DOHH2 (cell line): ENCODE results near the gene BLM.

ENCODE experiments used
- H3F3A ChIP-seq: fragments of 200-600 bp; sonication (generic), shearing (Covaris generic); 2 replicates; pipeline ENCODE4 v1.6.0; 2016; ENCODE audit warnings: antibody characterized with exemption, mild to moderate bottlenecking; ENCODE audit not compliant: control insufficient read depth, insufficient read depth
- H3K27ac ChIP-seq: fragments of 200-600 bp; sonication (generic); 2 replicates; pipeline ENCODE4 v1.5.1; 2014; ENCODE audit warnings: low read depth, mild to moderate bottlenecking, low read length, moderate library complexity
- H3K27me3 ChIP-seq: fragments of 200-600 bp; sonication (generic); 2 replicates; pipeline ENCODE4 v1.6.1; 2014; ENCODE audit warnings: mild to moderate bottlenecking, low read length, mixed read lengths; ENCODE audit not compliant: control insufficient read depth
- H3K36me3 ChIP-seq: fragments of 200-600 bp; sonication (generic); 2 replicates; pipeline ENCODE4 v1.6.1; 2014; ENCODE audit warnings: mild to moderate bottlenecking, low read length, moderate library complexity, mixed read lengths; ENCODE audit not compliant: control insufficient read depth
- H3K4me1 ChIP-seq: fragments of 200-600 bp; sonication (generic); 2 replicates; pipeline ENCODE4 v1.6.1; 2014; ENCODE audit warnings: mild to moderate bottlenecking, low read length, mixed read lengths; ENCODE audit not compliant: control insufficient read depth
- H3K4me2 ChIP-seq: fragments of 200-600 bp; sonication (generic); 2 replicates; pipeline ENCODE4 v1.6.0; 2014; ENCODE audit warnings: mild to moderate bottlenecking, low read length, moderate library complexity
- H3K4me3 ChIP-seq: fragments of 200-600 bp; sonication (generic); 2 replicates; pipeline ENCODE4 v1.5.1; 2014; ENCODE audit warnings: mild to moderate bottlenecking, low read length, mixed read lengths
- H3K79me2 ChIP-seq: fragments of 200-600 bp; sonication (generic); 2 replicates; pipeline ENCODE4 v1.6.1; 2014; ENCODE audit warnings: mild to moderate bottlenecking, low read length, mixed read lengths; ENCODE audit not compliant: control insufficient read depth
- H3K9me2 ChIP-seq: fragments of 200-600 bp; sonication (generic); replicated peaks from 2 replicates; pipeline ENCODE4 v1.6.1; 2014; ENCODE audit warnings: mild to moderate bottlenecking, low read length, mixed read lengths; ENCODE audit not compliant: control insufficient read depth
- H3K9me3 ChIP-seq: fragments of 200-600 bp; sonication (generic); 2 replicates; pipeline ENCODE4 v1.6.1; 2014; ENCODE audit warnings: antibody characterized with exemption, low read length, mixed read lengths; ENCODE audit not compliant: control insufficient read depth, insufficient read depth
- H4K20me1 ChIP-seq: fragments of 200-600 bp; sonication (generic); 2 replicates; pipeline ENCODE4 v1.6.0; 2014; ENCODE audit warnings: low read depth, mild to moderate bottlenecking, antibody characterized with exemption, low read length, moderate library complexity; ENCODE audit not compliant: control insufficient read depth, insufficient read depth
- EZH2phosphoT487 ChIP-seq: fragments of 200-600 bp; sonication (generic); IDR thresholded peaks from 2 replicates; pipeline ENCODE4 v1.6.1; 2017; ENCODE audit warnings: borderline replicate concordance, mild to moderate bottlenecking, antibody characterized with exemption, low read length, moderate library complexity, mixed read lengths
- TF ChIP-seq, protein P1 (sequence below): fragments of 200-600 bp; sonication (generic); IDR thresholded peaks from one replicate; pipeline ENCODE4 v1.5.1; 2014; ENCODE audit warnings: antibody characterized with exemption, mild to moderate bottlenecking, low read depth, low read length; ENCODE audit not compliant: poor library complexity, severe bottlenecking

BLM gene

GRCh38 chr15:90860942-90861675 is 144.0 kb downstream of the BLM start:
- Histone ChIP-seq H3K4me1 (peaks cover 13% of the 10 kb centered on the region), H3K27me3 (no peaks in the 10 kb centered on the region), H3K9me2 (no peaks in the 10 kb centered on the region), H3K4me2 (no peak overlapping the region), H3K27ac (no peak overlapping the region), H3K4me3 (no peak overlapping the region), H3K79me2 (no peaks in the 10 kb centered on the region), H3F3A (no peaks in the 10 kb centered on the region; the same call in 1 of the 2 replicates), H3K36me3 (no peaks in the 10 kb centered on the region), H4K20me1 (no peaks in the 10 kb centered on the region), H3K9me3 (no peaks in the 10 kb centered on the region)
- TF ChIP-seq, protein P1, sequence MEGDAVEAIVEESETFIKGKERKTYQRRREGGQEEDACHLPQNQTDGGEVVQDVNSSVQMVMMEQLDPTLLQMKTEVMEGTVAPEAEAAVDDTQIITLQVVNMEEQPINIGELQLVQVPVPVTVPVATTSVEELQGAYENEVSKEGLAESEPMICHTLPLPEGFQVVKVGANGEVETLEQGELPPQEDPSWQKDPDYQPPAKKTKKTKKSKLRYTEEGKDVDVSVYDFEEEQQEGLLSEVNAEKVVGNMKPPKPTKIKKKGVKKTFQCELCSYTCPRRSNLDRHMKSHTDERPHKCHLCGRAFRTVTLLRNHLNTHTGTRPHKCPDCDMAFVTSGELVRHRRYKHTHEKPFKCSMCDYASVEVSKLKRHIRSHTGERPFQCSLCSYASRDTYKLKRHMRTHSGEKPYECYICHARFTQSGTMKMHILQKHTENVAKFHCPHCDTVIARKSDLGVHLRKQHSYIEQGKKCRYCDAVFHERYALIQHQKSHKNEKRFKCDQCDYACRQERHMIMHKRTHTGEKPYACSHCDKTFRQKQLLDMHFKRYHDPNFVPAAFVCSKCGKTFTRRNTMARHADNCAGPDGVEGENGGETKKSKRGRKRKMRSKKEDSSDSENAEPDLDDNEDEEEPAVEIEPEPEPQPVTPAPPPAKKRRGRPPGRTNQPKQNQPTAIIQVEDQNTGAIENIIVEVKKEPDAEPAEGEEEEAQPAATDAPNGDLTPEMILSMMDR: no peak
- TF ChIP-seq EZH2phosphoT487: no peak

GRCh38 chr15:90862487-90862886 is 145.3 kb downstream of the BLM start:
- Histone ChIP-seq H3K27me3 (0 out of 2 replicates have a peak, but pooled peaks cover 2% of the 10 kb centered on the region), H3K36me3 (no peaks in the 10 kb centered on the region), H3K27ac (no peak overlapping the region), H3K79me2 (no peaks in the 10 kb centered on the region), H3F3A (no peaks in the 10 kb centered on the region; the same call in 1 of the 2 replicates), H3K9me3 (no peaks in the 10 kb centered on the region), H3K9me2 (no peaks in the 10 kb centered on the region), H3K4me2 (no peak overlapping the region), H4K20me1 (no peaks in the 10 kb centered on the region), H3K4me3 (no peak overlapping the region), H3K4me1 (no peaks in the 10 kb centered on the region; the same call in 1 of the 2 replicates)
- no peak for TF ChIP-seq EZH2phosphoT487
- TF ChIP-seq, protein P1: no peak

GRCh38 chr15:90862964-90863778 is 146.0 kb downstream of the BLM start:
- H3F3A ChIP-seq: no peaks in the 10 kb centered on the region; the same call in 1 of the 2 replicates
- no peak overlapping the region for H3K27ac ChIP-seq
- TF ChIP-seq, protein P1: no peak
- TF ChIP-seq EZH2phosphoT487: no peak
- H3K4me1 ChIP-seq: no peaks in the 10 kb centered on the region
- H3K4me2 ChIP-seq: no peak overlapping the region
- H3K79me2 ChIP-seq: no peaks in the 10 kb centered on the region
- no peaks in the 10 kb centered on the region for H4K20me1 ChIP-seq
- H3K4me3 ChIP-seq: no peak overlapping the region
- no peaks in the 10 kb centered on the region for H3K9me3 ChIP-seq
- H3K27me3 ChIP-seq: 0 out of 2 replicates have a peak, but pooled peaks cover 2% of the 10 kb centered on the region
- H3K9me2 ChIP-seq: no peaks in the 10 kb centered on the region
- H3K36me3 ChIP-seq: no peaks in the 10 kb centered on the region
